WI38 (cell line): ENCODE data around the gene SLC6A17.

Source experiments
- H3K4me3 ChIP-seq: 2 replicates; pipeline ENCODE4 v1.5.1; 2011; ENCODE audit warnings: low read depth, mild to moderate bottlenecking, control low read depth, low read length
- TF ChIP-seq, protein P1 (sequence below): IDR thresholded peaks from 2 replicates; pipeline ENCODE4 v1.5.1; 2012; ENCODE audit warnings: low read depth, mild to moderate bottlenecking, control low read depth, low read length

SLC6A17 gene

GRCh38 chr1:110235834-110236682 lies 85.8 kb downstream of the SLC6A17 start:
- no peak overlapping the region for H3K4me3 ChIP-seq
- TF ChIP-seq, protein P1, sequence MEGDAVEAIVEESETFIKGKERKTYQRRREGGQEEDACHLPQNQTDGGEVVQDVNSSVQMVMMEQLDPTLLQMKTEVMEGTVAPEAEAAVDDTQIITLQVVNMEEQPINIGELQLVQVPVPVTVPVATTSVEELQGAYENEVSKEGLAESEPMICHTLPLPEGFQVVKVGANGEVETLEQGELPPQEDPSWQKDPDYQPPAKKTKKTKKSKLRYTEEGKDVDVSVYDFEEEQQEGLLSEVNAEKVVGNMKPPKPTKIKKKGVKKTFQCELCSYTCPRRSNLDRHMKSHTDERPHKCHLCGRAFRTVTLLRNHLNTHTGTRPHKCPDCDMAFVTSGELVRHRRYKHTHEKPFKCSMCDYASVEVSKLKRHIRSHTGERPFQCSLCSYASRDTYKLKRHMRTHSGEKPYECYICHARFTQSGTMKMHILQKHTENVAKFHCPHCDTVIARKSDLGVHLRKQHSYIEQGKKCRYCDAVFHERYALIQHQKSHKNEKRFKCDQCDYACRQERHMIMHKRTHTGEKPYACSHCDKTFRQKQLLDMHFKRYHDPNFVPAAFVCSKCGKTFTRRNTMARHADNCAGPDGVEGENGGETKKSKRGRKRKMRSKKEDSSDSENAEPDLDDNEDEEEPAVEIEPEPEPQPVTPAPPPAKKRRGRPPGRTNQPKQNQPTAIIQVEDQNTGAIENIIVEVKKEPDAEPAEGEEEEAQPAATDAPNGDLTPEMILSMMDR = no peak

- H3K4me3 ChIP-seq = no peak overlapping the region
- TF ChIP-seq, protein P1 = no peak
Observed at GRCh38 chr1:110237386-110238152, 87.3 kb downstream of the SLC6A17 start.

DNA sequence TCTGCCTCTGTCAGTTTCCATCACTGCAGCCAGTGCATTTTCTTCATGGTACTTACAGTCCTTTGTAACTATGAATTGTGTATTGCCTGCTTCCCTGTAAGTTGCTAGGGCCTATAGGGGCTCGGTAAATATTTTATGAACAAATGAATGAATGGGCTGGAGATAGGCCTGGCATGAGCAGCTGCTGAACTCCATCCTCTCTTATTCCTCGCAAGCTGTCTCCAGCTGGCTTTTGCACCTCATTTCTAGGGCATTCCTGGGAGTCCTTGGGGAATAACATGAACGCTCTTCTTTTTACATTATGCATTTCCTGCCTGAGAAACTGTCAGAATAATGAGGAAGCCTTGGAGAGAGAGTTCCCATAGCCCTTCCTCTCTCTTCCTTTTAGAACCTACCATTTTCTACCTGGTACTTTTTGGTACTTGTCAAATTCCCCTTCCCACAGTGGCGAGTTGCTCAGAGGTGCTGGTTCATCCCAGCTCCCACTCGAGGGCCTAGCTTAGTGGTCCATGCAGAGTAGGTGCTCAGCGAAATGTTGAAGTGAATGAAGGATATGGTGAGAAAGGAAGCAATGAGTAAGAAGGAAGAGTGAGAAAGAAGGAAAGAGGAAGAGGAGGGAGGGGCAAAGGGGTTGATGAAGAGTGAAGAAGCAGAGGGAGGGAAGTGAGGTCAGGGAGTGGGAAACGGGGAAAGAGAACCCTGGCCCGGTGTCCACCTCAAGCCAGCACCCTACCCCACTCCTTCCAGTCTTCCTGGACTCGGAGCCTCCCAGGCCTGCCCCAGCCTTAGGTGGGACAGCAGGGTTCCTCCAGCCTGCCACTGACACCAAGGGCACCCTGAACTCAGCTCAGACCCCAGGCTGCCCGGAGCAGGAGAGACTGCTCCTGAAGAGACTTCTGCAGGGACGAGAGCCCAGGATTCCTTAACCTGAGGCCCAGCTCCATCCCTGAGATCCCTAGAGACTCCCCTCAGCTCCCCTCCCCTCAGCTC lies 89.4 kb downstream of the SLC6A17 start:
- TF ChIP-seq, protein P1 = no peak
- H3K4me3 ChIP-seq = no peak overlapping the region

DNA sequence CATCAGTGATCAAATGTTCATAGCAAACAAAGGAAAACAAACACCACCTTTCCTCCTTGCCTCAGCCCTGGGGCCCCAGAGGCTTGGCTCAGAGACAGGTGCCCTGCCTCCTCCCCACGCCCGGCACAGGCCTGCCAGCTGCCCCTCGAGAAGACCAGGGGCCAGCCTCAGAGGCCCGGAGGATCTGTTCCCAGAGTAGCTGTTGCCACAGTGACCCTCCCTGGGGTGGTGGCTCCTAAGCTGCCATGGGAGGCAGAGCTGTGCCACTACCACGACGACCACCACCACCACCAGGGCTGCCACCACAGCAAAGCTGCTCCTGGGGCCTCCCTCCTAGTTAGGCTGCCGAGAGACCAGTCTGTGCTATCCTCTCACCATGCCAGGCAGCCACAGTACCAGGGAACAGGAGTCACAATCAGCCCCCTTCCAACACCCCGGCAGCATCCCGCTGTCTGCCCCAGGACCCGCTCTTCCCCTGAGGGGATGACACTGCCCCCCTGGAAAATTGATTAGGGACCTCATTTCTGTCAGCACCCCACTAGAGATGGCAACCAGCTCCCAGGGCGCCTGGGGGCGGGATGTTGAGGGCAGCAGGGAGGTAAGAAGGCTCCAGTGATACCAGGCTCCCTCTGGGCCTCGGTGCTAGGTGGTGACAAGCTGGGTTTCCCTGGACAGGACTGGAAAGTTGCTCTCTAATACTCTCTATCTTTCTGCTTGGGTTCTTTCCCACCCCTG lies 90.3 kb downstream of the SLC6A17 start:
- TF ChIP-seq, protein P1 = no peak
- no peak overlapping the region for H3K4me3 ChIP-seq

- TF ChIP-seq, protein P1 = no peak
Observed at GRCh38 chr1:110241516-110241915, 91.2 kb downstream of the SLC6A17 start.

DNA sequence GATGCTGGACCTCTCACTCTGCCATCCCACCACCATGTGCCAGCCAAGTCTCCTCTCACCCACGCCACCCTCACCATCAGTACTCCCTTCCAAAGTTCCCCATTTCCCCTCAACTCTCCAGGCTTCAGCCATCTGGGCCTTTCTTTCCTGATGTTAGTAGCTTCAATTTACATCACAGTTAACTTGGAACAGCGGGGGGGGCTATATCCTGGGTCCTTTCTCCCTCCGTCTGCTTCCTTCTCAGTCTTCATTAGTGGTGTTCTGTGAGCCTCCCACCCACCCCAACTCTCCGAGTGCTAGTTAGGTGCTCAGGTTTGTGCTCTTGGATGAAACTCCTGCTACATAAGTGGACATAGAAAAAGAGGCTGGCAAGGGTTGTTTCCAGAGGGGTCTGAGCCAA lies 91.8 kb downstream of the SLC6A17 start:
- no peak overlapping the region for H3K4me3 ChIP-seq
- TF ChIP-seq, protein P1 = no peak

More at GRCh38 chr1:110241516-110241915, 91.2 kb downstream of the SLC6A17 start:
- no peak overlapping the region for H3K4me3 ChIP-seq
